Measurements from ENCODE around the gene DNMBP. TPM values are rescaled to one million over a fixed set of nuclear protein-coding genes. Genes with fewer than 3 reads are reported as not detected.

DNMBP gene
- polyA plus RNA-seq, 1 donor: 41.7 TPM

DNA sequence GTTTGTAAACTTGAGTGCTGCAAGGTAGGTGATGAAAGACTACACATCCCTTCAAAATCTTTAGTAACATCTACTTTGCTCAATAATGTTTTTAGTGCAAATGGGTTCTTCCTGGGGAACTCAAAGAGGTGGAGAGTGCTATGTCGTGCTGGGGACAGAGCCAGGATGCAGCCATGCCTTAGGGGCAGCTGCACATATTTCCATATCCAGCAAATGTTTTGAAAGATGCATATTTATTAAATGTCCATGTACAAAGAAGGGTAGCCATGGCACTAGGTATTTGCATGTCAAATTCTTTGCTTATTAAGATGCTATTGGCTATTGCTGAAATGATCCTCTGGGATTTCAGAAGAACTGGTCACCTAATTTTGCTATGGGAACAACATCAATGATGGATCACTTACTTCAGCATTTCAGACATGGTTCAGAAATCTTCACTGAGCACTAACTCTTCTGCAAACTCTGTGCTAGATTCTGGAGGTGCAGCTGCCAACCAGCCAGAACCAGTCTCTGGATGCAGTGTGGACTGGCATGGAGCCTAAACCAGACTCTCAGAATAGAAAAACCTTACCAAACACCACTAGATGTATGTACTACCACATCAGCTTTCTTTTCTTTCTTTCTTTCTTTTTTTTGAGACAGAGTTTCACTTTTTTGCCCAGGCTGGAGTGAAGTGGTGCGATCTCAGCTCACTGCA is 31.7 kb upstream of the DNMBP start:
- Histone ChIP-seq H3K36me3 (ENCODE audit: control insufficient read depth, insufficient read depth, low read length) (no peaks in the 10 kb centered on the region), H3K4me1 (ENCODE audit: control insufficient read depth, insufficient read depth, low read length) (peaks cover 29% of the 10 kb centered on the region), H3K27me3 (ENCODE audit: control insufficient read depth, insufficient read depth, low read length) (no peaks in the 10 kb centered on the region), H3K9me3 (ENCODE audit: control insufficient read depth, low read depth, low read length) (no peaks in the 10 kb centered on the region), H3K27ac (ENCODE audit: low read length) (no peak overlapping the region), H3K4me3 (ENCODE audit: low read length) (no peak overlapping the region)
- no peak for DNase-seq
- WGBS (ENCODE audit: insufficient coverage, low lambda C conversion rate): no CpG with 5 or more reads among the region's 2 CpGs

DNA sequence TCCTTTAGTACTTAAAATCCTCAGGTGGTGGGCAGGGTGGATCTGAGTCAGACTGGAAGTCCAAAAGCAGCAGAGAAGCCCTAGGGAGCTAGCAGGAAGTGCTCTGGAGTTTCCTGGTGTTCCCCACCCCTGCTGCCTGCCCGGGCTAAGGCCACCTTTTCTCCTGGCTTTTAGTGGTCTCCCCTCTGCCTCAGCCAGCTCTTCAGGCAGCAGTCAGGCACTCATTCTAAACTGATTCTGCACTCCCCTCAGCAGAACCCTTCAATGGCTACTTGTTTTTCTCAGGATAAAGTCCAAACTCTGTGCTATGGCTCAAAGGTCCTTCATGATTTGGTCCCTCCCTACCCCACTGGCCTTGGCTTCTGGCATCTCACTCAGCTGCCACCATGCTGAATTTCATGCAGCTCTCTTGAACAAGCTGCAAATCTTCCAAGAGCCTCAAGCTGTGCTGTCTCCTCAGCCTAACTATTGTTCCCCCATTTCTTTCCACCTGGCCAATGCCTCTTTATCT is 28.9 kb upstream of the DNMBP start:
- H3K4me1 ChIP-seq (ENCODE audit: control insufficient read depth, insufficient read depth, low read length): peaks cover 36% of the 10 kb centered on the region
- H3K9me3 ChIP-seq (ENCODE audit: control insufficient read depth, low read depth, low read length): no peaks in the 10 kb centered on the region
- WGBS (ENCODE audit: insufficient coverage, low lambda C conversion rate): no CpG with 5 or more reads among the region's 1 CpG
- H3K27ac ChIP-seq (ENCODE audit: low read length): peak overlapping the region; percentile 82
- no peak overlapping the region for H3K4me3 ChIP-seq (ENCODE audit: low read length)
- peak; percentile 69 to 88 for DNase-seq
- no peaks in the 10 kb centered on the region for H3K27me3 ChIP-seq (ENCODE audit: control insufficient read depth, insufficient read depth, low read length)
- H3K36me3 ChIP-seq (ENCODE audit: control insufficient read depth, insufficient read depth, low read length): no peaks in the 10 kb centered on the region

DNA sequence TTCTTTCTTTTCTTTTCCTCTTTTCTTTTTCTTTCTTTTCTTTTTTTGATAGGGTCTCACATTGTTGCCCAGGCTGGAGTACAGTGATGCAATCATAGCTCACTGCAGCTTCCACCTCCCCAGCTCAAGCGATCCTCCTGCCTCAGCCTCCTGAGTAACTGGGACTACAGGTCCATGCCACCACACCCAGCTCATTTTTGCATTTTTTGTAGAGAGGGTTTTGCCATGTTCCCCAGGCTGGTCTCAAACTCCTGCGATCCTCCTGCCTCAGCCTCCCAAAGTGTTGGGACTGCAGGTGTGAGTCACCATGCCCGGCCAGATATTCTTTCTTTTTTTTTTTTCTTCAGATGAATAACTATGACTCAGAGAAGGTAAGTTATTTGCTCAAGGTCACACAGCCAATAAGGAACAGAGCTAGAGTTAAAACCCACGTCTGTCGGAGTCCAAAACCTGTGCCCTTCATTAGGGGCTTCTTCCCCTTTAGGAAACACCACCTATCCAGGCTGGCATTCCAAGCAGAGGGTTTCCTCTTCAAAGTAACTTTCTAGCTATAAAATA is 28.1 kb upstream of the DNMBP start:
- H3K27ac ChIP-seq (ENCODE audit: low read length): peak overlapping the region; percentile 82
- no peak overlapping the region for H3K4me3 ChIP-seq (ENCODE audit: low read length)
- H3K9me3 ChIP-seq (ENCODE audit: control insufficient read depth, low read depth, low read length): no peaks in the 10 kb centered on the region
- DNase-seq: no peak
- no CpG with 5 or more reads among the region's 5 CpGs for WGBS (ENCODE audit: insufficient coverage, low lambda C conversion rate)
- peaks cover 36% of the 10 kb centered on the region for H3K4me1 ChIP-seq (ENCODE audit: control insufficient read depth, insufficient read depth, low read length)
- no peaks in the 10 kb centered on the region for H3K36me3 ChIP-seq (ENCODE audit: control insufficient read depth, insufficient read depth, low read length)
- no peaks in the 10 kb centered on the region for H3K27me3 ChIP-seq (ENCODE audit: control insufficient read depth, insufficient read depth, low read length)

GRCh38 chr10:100036850-100037249 is 27.1 kb upstream of the DNMBP start:
- no peaks in the 10 kb centered on the region for H3K36me3 ChIP-seq (ENCODE audit: control insufficient read depth, insufficient read depth, low read length)
- no peaks in the 10 kb centered on the region for H3K27me3 ChIP-seq (ENCODE audit: control insufficient read depth, insufficient read depth, low read length)
- peaks cover 36% of the 10 kb centered on the region for H3K4me1 ChIP-seq (ENCODE audit: control insufficient read depth, insufficient read depth, low read length)
- H3K9me3 ChIP-seq (ENCODE audit: control insufficient read depth, low read depth, low read length): no peaks in the 10 kb centered on the region
- DNase-seq: no peak
- H3K27ac ChIP-seq (ENCODE audit: low read length): no peak overlapping the region
- WGBS (ENCODE audit: insufficient coverage, low lambda C conversion rate): no CpG with 5 or more reads among the region's 7 CpGs
- H3K4me3 ChIP-seq (ENCODE audit: low read length): no peak overlapping the region

DNA sequence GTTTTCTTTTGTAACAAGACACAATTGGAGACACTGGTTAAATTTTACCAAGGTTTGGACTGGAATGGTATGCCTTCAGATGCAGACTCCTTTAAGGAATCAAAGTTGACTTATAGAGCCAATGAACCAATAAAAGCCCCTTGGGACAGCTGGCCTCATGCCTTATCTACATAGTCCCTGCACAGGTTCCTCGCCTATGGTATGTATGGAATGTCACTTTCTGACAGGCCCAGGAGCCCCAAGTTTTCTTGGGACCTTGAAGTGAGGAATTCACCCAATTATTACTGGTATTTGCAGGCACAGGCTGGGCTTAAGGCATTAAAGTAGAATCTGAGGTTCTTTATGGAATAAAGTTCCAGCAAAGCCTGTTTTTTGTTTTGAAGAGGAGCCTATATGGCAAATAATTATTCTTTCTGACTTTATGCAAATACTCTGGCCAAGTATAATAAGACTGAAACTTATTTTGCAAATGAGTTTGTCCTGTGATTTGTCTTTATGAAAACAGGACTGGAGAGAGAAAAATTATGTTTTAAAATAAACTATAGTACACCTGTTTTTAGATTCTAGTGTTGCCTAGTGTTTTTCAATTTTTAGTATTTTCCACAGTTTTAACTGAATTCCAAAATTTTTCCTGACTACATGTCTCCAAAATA is 24.1 kb upstream of the DNMBP start:
- H3K9me3 ChIP-seq (ENCODE audit: control insufficient read depth, low read depth, low read length): peaks cover 3% of the 10 kb centered on the region
- peak overlapping the region; percentile 42 for H3K27ac ChIP-seq (ENCODE audit: low read length)
- DNase-seq: no peak
- no peaks in the 10 kb centered on the region for H3K36me3 ChIP-seq (ENCODE audit: control insufficient read depth, insufficient read depth, low read length)
- no peak overlapping the region for H3K4me3 ChIP-seq (ENCODE audit: low read length)
- no peaks in the 10 kb centered on the region for H3K27me3 ChIP-seq (ENCODE audit: control insufficient read depth, insufficient read depth, low read length)
- H3K4me1 ChIP-seq (ENCODE audit: control insufficient read depth, insufficient read depth, low read length): peaks cover 28% of the 10 kb centered on the region
- WGBS (ENCODE audit: insufficient coverage, low lambda C conversion rate): no CpG with 5 or more reads among the region's 1 CpG

DNA sequence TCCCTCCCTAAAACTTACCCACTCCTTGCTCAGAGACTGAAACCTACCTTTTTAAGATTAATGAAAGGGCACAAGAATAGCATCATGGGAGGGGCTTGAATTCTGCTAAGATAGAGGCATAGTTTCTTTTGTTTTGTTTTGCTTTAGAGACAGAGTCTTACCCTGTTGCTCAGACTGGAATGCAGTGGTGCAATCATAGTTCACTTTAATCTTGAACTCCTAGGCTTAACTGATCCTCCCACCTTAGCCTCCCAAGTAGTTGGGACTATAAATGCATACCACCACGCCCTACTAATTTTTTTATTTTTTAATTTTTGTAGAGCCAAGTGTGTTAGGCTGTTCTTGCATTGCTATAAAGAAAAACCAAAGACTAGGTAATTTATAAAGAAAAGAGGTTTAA is 17.7 kb upstream of the DNMBP start:
- no peaks in the 10 kb centered on the region for H3K4me1 ChIP-seq (ENCODE audit: control insufficient read depth, insufficient read depth, low read length)
- H3K36me3 ChIP-seq (ENCODE audit: control insufficient read depth, insufficient read depth, low read length): no peaks in the 10 kb centered on the region
- H3K27ac ChIP-seq (ENCODE audit: low read length): no peak overlapping the region
- no peak overlapping the region for H3K4me3 ChIP-seq (ENCODE audit: low read length)
- H3K9me3 ChIP-seq (ENCODE audit: control insufficient read depth, low read depth, low read length): peaks cover 14% of the 10 kb centered on the region
- WGBS (ENCODE audit: insufficient coverage, low lambda C conversion rate): no CpG with 5 or more reads among the region's 1 CpG
- no peaks in the 10 kb centered on the region for H3K27me3 ChIP-seq (ENCODE audit: control insufficient read depth, insufficient read depth, low read length)
- no peak for DNase-seq

DNA sequence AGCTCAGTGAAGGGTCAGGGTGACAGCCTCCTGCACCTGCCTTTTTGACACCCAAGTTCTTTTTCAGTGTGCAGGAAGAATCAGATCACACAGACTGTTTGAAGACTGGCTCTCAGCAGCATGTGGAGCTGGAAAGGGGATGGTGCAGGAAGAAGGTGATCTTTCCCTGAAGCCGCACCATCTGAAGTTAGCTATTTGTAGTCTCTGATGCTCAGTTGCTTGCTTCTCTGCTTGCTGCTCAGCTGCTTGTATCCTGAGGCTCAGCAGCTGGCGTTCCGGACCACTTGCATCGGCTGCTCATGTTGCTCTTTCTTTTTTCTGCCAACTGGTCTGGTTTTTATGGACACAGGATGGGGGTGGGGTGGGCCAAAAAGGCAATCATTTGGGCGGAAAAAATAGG is 15.8 kb upstream of the DNMBP start:
- no peak for DNase-seq
- Histone ChIP-seq H3K4me1 (ENCODE audit: control insufficient read depth, insufficient read depth, low read length) (no peaks in the 10 kb centered on the region), H3K27me3 (ENCODE audit: control insufficient read depth, insufficient read depth, low read length) (no peaks in the 10 kb centered on the region), H3K4me3 (ENCODE audit: low read length) (no peak overlapping the region), H3K36me3 (ENCODE audit: control insufficient read depth, insufficient read depth, low read length) (no peaks in the 10 kb centered on the region), H3K27ac (ENCODE audit: low read length) (no peak overlapping the region), H3K9me3 (ENCODE audit: control insufficient read depth, low read depth, low read length) (peaks cover 14% of the 10 kb centered on the region)
- no CpG with 5 or more reads among the region's 5 CpGs for WGBS (ENCODE audit: insufficient coverage, low lambda C conversion rate)

GRCh38 chr10:100024748-100025147 is 15.0 kb upstream of the DNMBP start:
- WGBS (ENCODE audit: insufficient coverage, low lambda C conversion rate): 81% methylated on average over 4 of the region's 11 CpGs
- Histone ChIP-seq H3K4me1 (ENCODE audit: control insufficient read depth, insufficient read depth, low read length) (peaks cover 3% of the 10 kb centered on the region), H3K9me3 (ENCODE audit: control insufficient read depth, low read depth, low read length) (peaks cover 14% of the 10 kb centered on the region), H3K27ac (ENCODE audit: low read length) (no peak overlapping the region), H3K36me3 (ENCODE audit: control insufficient read depth, insufficient read depth, low read length) (no peaks in the 10 kb centered on the region), H3K4me3 (ENCODE audit: low read length) (no peak overlapping the region), H3K27me3 (ENCODE audit: control insufficient read depth, insufficient read depth, low read length) (no peaks in the 10 kb centered on the region)
- no peak for DNase-seq

DNA sequence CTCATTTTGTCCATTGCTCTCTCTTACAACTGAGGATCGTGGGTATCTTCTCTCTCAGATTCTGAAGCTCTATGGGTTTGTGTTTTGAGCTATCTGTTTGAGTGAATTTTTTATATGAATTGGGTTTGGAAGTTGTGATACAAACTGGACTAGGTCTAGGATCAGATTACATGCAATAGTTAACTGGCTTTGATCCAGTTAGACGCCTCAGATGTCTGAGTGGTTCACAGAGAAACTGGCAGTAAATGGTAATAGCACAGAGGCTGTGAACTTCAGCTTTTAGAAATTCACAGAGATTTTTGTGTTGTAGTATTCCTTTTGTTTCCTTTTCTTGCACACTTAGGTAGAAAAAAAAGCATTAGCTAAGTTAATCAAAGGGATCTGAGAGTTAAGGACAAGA is 12.7 kb upstream of the DNMBP start:
- no CpG with 5 or more reads among the region's 2 CpGs for WGBS (ENCODE audit: insufficient coverage, low lambda C conversion rate)
- Histone ChIP-seq H3K9me3 (ENCODE audit: control insufficient read depth, low read depth, low read length) (no peaks in the 10 kb centered on the region), H3K4me3 (ENCODE audit: low read length) (no peak overlapping the region), H3K36me3 (ENCODE audit: control insufficient read depth, insufficient read depth, low read length) (no peaks in the 10 kb centered on the region), H3K4me1 (ENCODE audit: control insufficient read depth, insufficient read depth, low read length) (peaks cover 4% of the 10 kb centered on the region), H3K27me3 (ENCODE audit: control insufficient read depth, insufficient read depth, low read length) (no peaks in the 10 kb centered on the region), H3K27ac (ENCODE audit: low read length) (no peak overlapping the region)
- DNase-seq: no peak

GRCh38 chr10:100021322-100021721 is 11.6 kb upstream of the DNMBP start:
- H3K27ac ChIP-seq (ENCODE audit: low read length): no peak overlapping the region
- no peaks in the 10 kb centered on the region for H3K27me3 ChIP-seq (ENCODE audit: control insufficient read depth, insufficient read depth, low read length)
- DNase-seq: no peak
- no CpG with 5 or more reads among the region's 1 CpG for WGBS (ENCODE audit: insufficient coverage, low lambda C conversion rate)
- H3K36me3 ChIP-seq (ENCODE audit: control insufficient read depth, insufficient read depth, low read length): no peaks in the 10 kb centered on the region
- peaks cover 4% of the 10 kb centered on the region for H3K4me1 ChIP-seq (ENCODE audit: control insufficient read depth, insufficient read depth, low read length)
- no peak overlapping the region for H3K4me3 ChIP-seq (ENCODE audit: low read length)
- no peaks in the 10 kb centered on the region for H3K9me3 ChIP-seq (ENCODE audit: control insufficient read depth, low read depth, low read length)
